GM12892 (cell line): ENCODE measurements around the gene IFRD2.

Experiments
- POLR2A ChIP-seq: IDR thresholded peaks from 2 replicates; pipeline ENCODE4 v1.6.1; 2011; ENCODE audit warnings: low read depth, low read length, control low read depth
- POLR2AphosphoS5 ChIP-seq: IDR thresholded peaks from 2 replicates; pipeline ENCODE4 v1.6.1; 2011; ENCODE audit warnings: low read depth, low read length, control low read depth

GRCh38 chr3:50267280-50267913, 24.8 kb downstream of the IFRD2 start:
- TF ChIP-seq POLR2A (no peak), POLR2AphosphoS5 (no peak)
